D721Med (cell line): Measurements from ENCODE around the gene MYO19.

Source experiments
- DNase-seq: peaks from one replicate; pipeline ENCODE4 v3.0.0; 2011; ENCODE audit warnings: low spot score; ENCODE audit not compliant: insufficient read length
- FAIRE-seq: peaks from 2 replicates; lab custom pipeline; 2011; peaks lifted over from hg19 to GRCh38; lab: Jason Lieb, UNC
- TF ChIP-seq, protein P1 (sequence below): IDR thresholded peaks from 2 replicates; pipeline ENCODE4 v1.5.1; 2012; ENCODE audit warnings: mild to moderate bottlenecking, control low read depth; ENCODE audit not compliant: insufficient read depth; ENCODE audit errors: missing control alignments

MYO19 gene

DNA sequence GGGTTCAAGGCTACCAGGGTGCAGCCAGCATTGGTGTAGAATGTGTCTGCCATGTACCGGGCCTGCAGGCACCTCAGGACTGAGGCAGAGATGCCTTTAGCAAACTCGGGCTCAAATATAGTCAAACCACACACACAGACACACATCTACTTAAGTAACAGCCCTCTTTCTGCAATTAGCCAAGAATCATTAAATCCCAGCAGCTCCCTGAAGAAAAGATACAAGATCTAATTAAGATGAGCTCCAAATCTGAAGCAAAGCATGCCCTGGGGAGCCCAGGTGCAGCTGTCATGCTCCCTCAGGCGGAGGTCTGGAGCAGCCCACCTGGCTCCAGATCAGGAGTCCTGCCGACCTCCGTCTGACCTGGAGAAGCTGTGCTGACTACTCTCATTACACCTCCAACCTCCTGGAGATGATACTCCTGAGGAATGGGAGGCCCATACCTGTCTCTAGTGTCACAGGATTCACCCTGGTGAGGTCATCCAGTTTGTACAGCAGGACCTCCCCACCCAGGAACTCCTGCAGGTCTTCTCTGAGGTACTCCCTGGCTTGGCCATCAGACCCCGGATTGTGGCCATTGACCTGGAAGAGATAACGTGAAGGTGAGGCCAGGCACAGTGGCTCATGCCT is 6.9 kb downstream of the MYO19 start:
- TF ChIP-seq, protein P1, sequence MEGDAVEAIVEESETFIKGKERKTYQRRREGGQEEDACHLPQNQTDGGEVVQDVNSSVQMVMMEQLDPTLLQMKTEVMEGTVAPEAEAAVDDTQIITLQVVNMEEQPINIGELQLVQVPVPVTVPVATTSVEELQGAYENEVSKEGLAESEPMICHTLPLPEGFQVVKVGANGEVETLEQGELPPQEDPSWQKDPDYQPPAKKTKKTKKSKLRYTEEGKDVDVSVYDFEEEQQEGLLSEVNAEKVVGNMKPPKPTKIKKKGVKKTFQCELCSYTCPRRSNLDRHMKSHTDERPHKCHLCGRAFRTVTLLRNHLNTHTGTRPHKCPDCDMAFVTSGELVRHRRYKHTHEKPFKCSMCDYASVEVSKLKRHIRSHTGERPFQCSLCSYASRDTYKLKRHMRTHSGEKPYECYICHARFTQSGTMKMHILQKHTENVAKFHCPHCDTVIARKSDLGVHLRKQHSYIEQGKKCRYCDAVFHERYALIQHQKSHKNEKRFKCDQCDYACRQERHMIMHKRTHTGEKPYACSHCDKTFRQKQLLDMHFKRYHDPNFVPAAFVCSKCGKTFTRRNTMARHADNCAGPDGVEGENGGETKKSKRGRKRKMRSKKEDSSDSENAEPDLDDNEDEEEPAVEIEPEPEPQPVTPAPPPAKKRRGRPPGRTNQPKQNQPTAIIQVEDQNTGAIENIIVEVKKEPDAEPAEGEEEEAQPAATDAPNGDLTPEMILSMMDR = no peak
- FAIRE-seq (no peak), DNase-seq (no peak)

DNA sequence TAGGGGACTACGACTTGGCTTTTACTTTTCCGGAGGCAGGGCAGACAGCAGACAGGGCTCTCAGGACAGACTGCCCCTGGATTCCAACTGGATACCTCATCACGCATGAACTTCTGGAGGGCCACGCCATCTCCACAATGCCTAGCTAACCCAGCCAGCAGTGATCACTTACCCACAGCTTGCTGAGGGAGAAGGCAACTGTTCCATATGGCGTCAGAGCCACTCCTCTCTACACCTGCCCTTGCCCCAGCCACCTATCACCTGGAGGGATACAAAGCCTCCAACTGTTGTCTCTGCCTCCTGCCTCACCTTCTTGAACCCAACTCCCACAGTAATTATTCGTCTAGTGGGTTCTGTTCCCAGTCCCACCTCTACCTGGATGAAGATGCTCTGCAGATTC is 8.8 kb downstream of the MYO19 start:
- DNase-seq (no peak), FAIRE-seq (no peak)
- TF ChIP-seq, protein P1 = no peak

DNA sequence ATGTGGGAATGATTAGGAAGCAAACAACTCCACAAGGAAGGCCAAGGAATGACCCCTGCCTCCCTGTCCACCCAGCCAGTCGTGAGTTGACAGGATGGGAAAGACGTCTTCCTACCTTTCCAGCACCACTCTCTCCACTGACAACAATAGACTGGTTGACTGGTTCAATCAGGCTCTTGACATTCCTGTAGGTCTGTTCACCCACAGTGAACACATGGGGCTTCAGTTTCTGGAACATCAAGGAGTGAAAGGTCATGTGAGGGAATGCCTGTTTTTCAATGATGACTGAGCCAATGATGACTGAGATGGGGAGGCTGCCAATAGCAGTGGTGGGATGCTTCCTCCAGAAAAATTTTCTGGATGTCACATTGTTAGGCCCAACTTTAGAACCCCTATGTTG is 9.6 kb downstream of the MYO19 start:
- DNase-seq (no peak), FAIRE-seq (no peak)
- TF ChIP-seq, protein P1 = no peak

DNA sequence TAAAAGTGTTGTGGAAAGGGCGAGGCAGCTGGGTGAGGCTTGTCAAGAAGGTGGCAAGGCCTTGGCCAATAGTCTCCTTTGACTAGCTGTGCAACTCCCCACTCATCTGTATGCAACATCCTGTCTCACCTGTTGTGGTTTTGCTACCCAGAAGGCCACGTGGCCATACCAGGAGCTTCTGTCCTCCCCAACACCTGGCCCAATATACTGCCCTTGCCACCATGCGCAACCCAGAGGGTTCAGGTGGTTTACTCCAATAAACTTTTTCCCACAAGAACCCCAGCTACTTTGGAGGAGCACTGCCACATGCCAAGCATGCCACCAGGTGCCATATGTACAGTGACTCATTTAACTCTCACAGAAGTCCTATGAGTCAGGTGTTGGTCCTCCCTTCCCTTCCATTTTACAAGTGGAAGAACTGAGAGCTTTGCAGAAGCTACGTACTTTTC is 10.2 kb downstream of the MYO19 start:
- DNase-seq (no peak), FAIRE-seq (no peak)
- TF ChIP-seq, protein P1 = no peak

DNA sequence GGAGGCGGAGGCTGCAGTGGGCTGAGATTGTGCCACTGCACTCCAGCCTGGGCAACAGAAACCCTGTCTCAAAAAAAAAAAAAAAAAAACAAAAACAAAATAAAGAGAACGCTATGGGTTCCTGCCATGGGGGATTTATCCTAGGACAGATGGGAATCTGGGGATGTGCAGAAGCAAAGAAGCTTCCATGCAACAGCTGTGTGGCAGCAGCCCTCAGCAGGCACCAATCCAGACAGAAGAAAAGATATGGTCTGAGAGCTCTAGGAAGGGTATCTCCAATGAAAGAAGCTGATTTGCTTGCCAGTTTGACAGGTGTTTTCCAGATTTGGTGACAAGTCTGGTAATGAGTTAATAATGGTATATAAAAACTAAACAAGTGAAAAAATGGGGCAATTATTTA is 11.6 kb downstream of the MYO19 start:
- FAIRE-seq (no peak), DNase-seq (no peak)
- TF ChIP-seq, protein P1 = no peak

DNA sequence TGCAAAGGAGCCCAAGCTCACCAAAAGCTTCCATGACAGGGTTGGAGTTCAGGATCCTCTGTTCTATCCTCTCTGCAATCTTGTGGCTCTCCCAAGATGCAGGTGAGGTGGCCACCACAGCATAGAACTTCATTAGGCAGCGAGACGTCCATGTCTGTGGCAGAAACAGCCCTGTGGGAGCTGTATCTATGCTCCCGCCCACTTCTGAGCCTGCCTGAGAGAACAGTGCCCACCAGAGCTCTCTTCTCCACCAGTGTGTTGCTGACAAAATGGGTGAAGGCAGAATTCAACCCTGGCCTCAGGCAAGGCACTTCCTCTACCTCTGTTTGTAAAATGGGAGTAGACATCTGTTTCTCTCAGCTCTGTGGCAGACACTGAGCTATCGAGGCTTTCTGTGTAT is 18.8 kb downstream of the MYO19 start:
- FAIRE-seq (no peak), DNase-seq (no peak)
- TF ChIP-seq, protein P1 = no peak

DNA sequence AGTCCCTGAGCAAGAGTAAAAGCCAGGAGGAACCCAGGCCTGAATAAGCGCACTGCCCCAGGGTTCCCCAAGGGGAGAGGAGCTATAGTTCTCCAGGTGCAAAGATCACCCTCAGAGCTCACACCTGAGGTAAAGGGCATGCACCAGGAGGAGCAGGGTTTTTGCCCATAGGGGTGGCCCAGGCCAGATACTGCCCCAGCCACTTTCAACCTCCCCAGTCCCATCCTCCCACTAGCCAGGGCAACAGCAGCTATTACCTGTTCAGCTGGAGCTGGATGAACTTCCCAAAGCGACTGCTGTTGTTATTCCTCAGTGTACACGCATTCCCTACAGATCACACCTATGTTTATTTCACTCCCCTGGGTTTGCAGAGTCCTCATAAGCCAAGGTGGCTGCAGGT is 19.8 kb downstream of the MYO19 start:
- no peak for DNase-seq
- FAIRE-seq = no peak
- TF ChIP-seq, protein P1 = no peak
